H1 (cell line): ENCODE measurements around the gene ARL5C. TPM values are rescaled to one million over a fixed set of nuclear protein-coding genes. Genes with fewer than 3 reads are reported as not detected.

ENCODE experiments used
- CTCF ChIA-PET: fragments of 300-600 bp; sonication (Branson Sonifier 250); formaldehyde crosslinking; loops from one replicate; lab custom pipeline; 2021; ENCODE audit not compliant: partially characterized antibody; lab: Charles Lee
- POLR2A ChIA-PET: fragments of 300-600 bp; sonication (Branson Sonifier 250); formaldehyde crosslinking; loops from one replicate; lab custom pipeline; 2021; ENCODE audit warnings: inconsistent platforms; ENCODE audit not compliant: partially characterized antibody; lab: Charles Lee
- DNase-seq, 2 experiments: peaks; one replicate each; pipeline versions ENCODE4 v3.0.0 to v3.0.0-alpha.2; 2010 to 2022; ENCODE audit warnings: low spot score in 2 of 2, low read depth in 1 of 2, mixed read lengths in 1 of 2
- FAIRE-seq: peaks from 2 replicates; lab custom pipeline; 2011; peaks lifted over from hg19 to GRCh38; lab: Jason Lieb, UNC
- H2AFZ ChIP-seq: 2 replicates; pipeline ENCODE4 v1.8.1; 2012; ENCODE audit warnings: low read length, inconsistent platforms
- H2AK5ac ChIP-seq: 2 replicates; pipeline ENCODE4 v1.6.1; 2013; ENCODE audit warnings: low read depth, low read length
- H2BK120ac ChIP-seq: replicated peaks from 2 replicates; pipeline ENCODE3; 2013; ENCODE audit warnings: low read depth, low read length, inconsistent platforms
- H2BK12ac ChIP-seq: 2 replicates; pipeline ENCODE4 v1.6.1; 2013; ENCODE audit warnings: low read depth, low read length
- H2BK15ac ChIP-seq: 2 replicates; pipeline ENCODE4 v1.6.1; 2013; ENCODE audit warnings: low read length
- H2BK20ac ChIP-seq: 2 replicates; pipeline ENCODE4 v1.6.1; 2013; ENCODE audit warnings: low read length
- H2BK5ac ChIP-seq: 2 replicates; pipeline ENCODE4 v1.6.1; 2013; ENCODE audit warnings: low read depth, low read length
- H3K14ac ChIP-seq: 2 replicates; pipeline ENCODE4 v1.6.1; 2013; ENCODE audit warnings: inconsistent platforms; ENCODE audit not compliant: insufficient read length
- H3K18ac ChIP-seq: 2 replicates; pipeline ENCODE4 v1.6.1; 2013; ENCODE audit warnings: low read length; ENCODE audit errors: extremely low read depth
- H3K23ac ChIP-seq: 2 replicates; pipeline ENCODE4 v1.6.1; 2013; ENCODE audit warnings: inconsistent platforms; ENCODE audit not compliant: insufficient read length
- H3K23me2 ChIP-seq: 2 replicates; pipeline ENCODE4 v1.6.1; 2013; ENCODE audit warnings: low read depth, low read length
- H3K27ac ChIP-seq: 2 replicates; pipeline ENCODE4 v1.6.1; 2011; ENCODE audit warnings: low read depth, low read length, inconsistent platforms
- H3K27me3 ChIP-seq, 4 experiments: replicated peaks in 1 of 4; 1 replicate in 1 of 4; 2 replicates in 3 of 4; pipeline versions ENCODE4 v1.6.1 to v1.8.1; 2011 to 2013; ENCODE audit warnings: low read length in 3 of 4, mild to moderate bottlenecking in 3 of 4, inconsistent platforms in 2 of 4, mixed read lengths in 2 of 4, moderate library complexity in 1 of 4; ENCODE audit not compliant: control insufficient read depth in 3 of 4, insufficient read depth in 3 of 4; ENCODE audit errors: extremely low read depth in 1 of 4
- H3K36me3 ChIP-seq, 4 experiments: 2 replicates each; pipeline versions ENCODE4 v1.6.1 to v1.8.1; 2011 to 2013; ENCODE audit warnings: mild to moderate bottlenecking in 4 of 4, low read length in 3 of 4, moderate library complexity in 2 of 4, control low read depth in 1 of 4, inconsistent platforms in 1 of 4; ENCODE audit not compliant: insufficient read depth in 4 of 4, control insufficient read depth in 2 of 4
- H3K4ac ChIP-seq: replicated peaks from 2 replicates; pipeline ENCODE3; 2013; ENCODE audit warnings: low read length, low read depth, mixed read lengths, inconsistent platforms; ENCODE audit not compliant: insufficient read length
- H3K4me1 ChIP-seq, 4 experiments: replicated peaks in 1 of 4; 1 replicate in 1 of 4; 2 replicates in 3 of 4; pipeline versions ENCODE4 v1.6.1 to v1.8.1; 2011 to 2013; ENCODE audit warnings: low read length in 3 of 4, inconsistent platforms in 2 of 4, mixed read lengths in 1 of 4; ENCODE audit not compliant: insufficient read depth in 4 of 4, control insufficient read depth in 3 of 4
- H3K4me2 ChIP-seq, 2 experiments: 2 replicates each; pipeline versions ENCODE4 v1.6.1 to v1.8.1; 2011 to 2013; ENCODE audit warnings: low read depth in 2 of 2, low read length in 2 of 2, control low read depth in 1 of 2, inconsistent platforms in 1 of 2, mild to moderate bottlenecking in 1 of 2; ENCODE audit not compliant: insufficient read depth in 1 of 2
- H3K4me3 ChIP-seq, 4 experiments: fragments of 200-600, 300-600 bp in 1 of 4; sonication (generic), shearing (Covaris generic), sonication (Bioruptor Twin) in 1 of 4; 2 replicates each; pipeline versions ENCODE4 v1.5.1 to v1.8.1; 2011 to 2016; ENCODE audit warnings: low read length in 4 of 4, low read depth in 3 of 4, control low read depth in 2 of 4, inconsistent platforms in 2 of 4, mild to moderate bottlenecking in 2 of 4, mixed read lengths in 1 of 4, moderate library complexity in 1 of 4; ENCODE audit not compliant: insufficient read depth in 2 of 4; ENCODE audit errors: extremely low read depth in 1 of 4
- H3K56ac ChIP-seq: replicated peaks from 2 replicates; pipeline ENCODE3; 2013; ENCODE audit warnings: low read depth, mild to moderate bottlenecking, mixed read lengths, low read length, inconsistent platforms; ENCODE audit not compliant: insufficient read length
- H3K79me1 ChIP-seq: 2 replicates; pipeline ENCODE4 v1.6.1; 2013; ENCODE audit warnings: low read depth, low read length, control low read depth
- H3K79me2 ChIP-seq, 2 experiments: 2 replicates each; pipeline versions ENCODE4 v1.6.1 to v1.8.1; 2012 to 2013; ENCODE audit warnings: low read length in 2 of 2, mild to moderate bottlenecking in 2 of 2, inconsistent platforms in 1 of 2; ENCODE audit not compliant: insufficient read depth in 2 of 2, control insufficient read depth in 1 of 2
- H3K9ac ChIP-seq, 4 experiments: replicated peaks in 1 of 4; 1 replicate in 1 of 4; 2 replicates in 3 of 4; pipeline versions ENCODE4 v1.6.1 to v1.8.1; 2011 to 2013; ENCODE audit warnings: low read depth in 3 of 4, low read length in 3 of 4, control low read depth in 2 of 4, mild to moderate bottlenecking in 2 of 4, moderate library complexity in 2 of 4, inconsistent platforms in 1 of 4; ENCODE audit errors: extremely low read depth in 1 of 4
- H3K9me3 ChIP-seq, 2 experiments: 2 replicates each; pipeline versions ENCODE4 v1.6.1 to v1.8.1; 2012 to 2013; ENCODE audit warnings: mild to moderate bottlenecking in 2 of 2, moderate library complexity in 2 of 2, control low read depth in 1 of 2, inconsistent platforms in 1 of 2, low read depth in 1 of 2, low read length in 1 of 2, mixed read lengths in 1 of 2; ENCODE audit not compliant: insufficient read depth in 2 of 2
- H4K20me1 ChIP-seq, 2 experiments: replicated peaks in 1 of 2; 2 replicates each; pipeline versions ENCODE3 to v1.8.1; 2011 to 2013; ENCODE audit warnings: inconsistent platforms in 2 of 2, low read length in 2 of 2, mild to moderate bottlenecking in 1 of 2; ENCODE audit not compliant: insufficient read depth in 2 of 2, control insufficient read depth in 1 of 2
- H4K5ac ChIP-seq: 2 replicates; pipeline ENCODE4 v1.6.1; 2013; ENCODE audit warnings: low read length, low read depth, mixed read lengths, inconsistent platforms; ENCODE audit not compliant: insufficient read length
- H4K8ac ChIP-seq: 2 replicates; pipeline ENCODE4 v1.8.0; 2013; ENCODE audit warnings: mild to moderate bottlenecking, moderate library complexity, low read length, inconsistent platforms; ENCODE audit not compliant: insufficient read depth; ENCODE audit errors: extremely low read depth
- H4K91ac ChIP-seq: replicated peaks from 2 replicates; pipeline ENCODE3; 2013; ENCODE audit warnings: low read length, mixed read lengths, inconsistent platforms; ENCODE audit not compliant: insufficient read length
- EP300 ChIP-seq, 2 experiments: IDR thresholded peaks; 1 replicate in 1 of 2; 2 replicates in 1 of 2; pipeline ENCODE4 v1.6.1; 2011 to 2012; ENCODE audit warnings: low read depth in 2 of 2, low read length in 2 of 2, mild to moderate bottlenecking in 2 of 2, borderline replicate concordance in 1 of 2, inconsistent platforms in 1 of 2, moderate library complexity in 1 of 2
- NRF1 ChIP-seq: IDR thresholded peaks from 2 replicates; pipeline ENCODE4 v1.6.1; 2011; ENCODE audit warnings: mild to moderate bottlenecking, low read depth, low read length, improper control_type of control experiment
- RFX5 ChIP-seq: IDR thresholded peaks from 2 replicates; pipeline ENCODE4 v1.6.1; 2011; ENCODE audit warnings: low read depth, low read length, improper control_type of control experiment, borderline replicate concordance
- TAF7 ChIP-seq: optimal IDR thresholded peaks from 2 replicates; pipeline ENCODE3; 2011; ENCODE audit warnings: low read depth, mild to moderate bottlenecking, inconsistent platforms, low read length, moderate library complexity, borderline replicate concordance
- WGBS, 2 experiments: shearing (Covaris generic) in 1 of 2; methylation state at CpG; one replicate each; pipeline versions ENCODE4 v1.1.6 to v1.1.7; 2013 to 2015; ENCODE audit warnings: low lambda C conversion rate in 2 of 2, mixed read lengths in 2 of 2, inconsistent platforms in 1 of 2, low coverage in 1 of 2, missing lambda C conversion rate in 1 of 2; ENCODE audit not compliant: insufficient replicate concordance in 2 of 2, insufficient coverage in 1 of 2, insufficient read length in 1 of 2; ENCODE audit errors: extremely low coverage in 1 of 2, missing lambda C conversion rate in 1 of 2; 5-methylcytosine and 5-hydroxymethylcytosine counted together
- polyA plus RNA-seq, 7 experiments: library from polyadenylated mRNA; depleted of rRNA in 3 of 7; stranded (reverse) in 5 of 7; unstranded in 2 of 7; fragments of >200 nt in 5 of 7; fragments of 200-250 nt in 2 of 7; gene quantifications; 1 replicate in 5 of 7; 2 replicates in 1 of 7; 4 replicates in 1 of 7; pipeline versions ENCODE4 v1.2.1 to v1.2.3, GENCODE V29; 2011 to 2013; ENCODE audit warnings: missing spikeins in 2 of 7, mixed read lengths in 2 of 7
- total RNA-seq: library from RNA; stranded (reverse); fragmentation: NEBNext Ultra II Directional; extraction: Animal tissue kit (Norgen Biotek cat#: 25700); gene quantifications from 2 replicates; pipeline ENCODE4 v1.2.1, GENCODE V29; 2021
- TF ChIP-seq, protein P1 (sequence below), 3 experiments: IDR thresholded peaks; 1 replicate in 2 of 3; 2 replicates in 1 of 3; pipeline versions ENCODE4 v1.5.1 to v1.6.1; 2011; ENCODE audit warnings: low read length in 3 of 3, mild to moderate bottlenecking in 3 of 3, inconsistent platforms in 2 of 3, low read depth in 1 of 3, moderate library complexity in 1 of 3; ENCODE audit not compliant: insufficient read depth in 1 of 3; ENCODE audit errors: control extremely low read depth in 1 of 3

ARL5C gene
- total and polyA plus RNA-seq, 2 of the 8 experiments (the other 6 are each of a cell fraction or from before 2014, with no cell fraction given), result not detected

DNA sequence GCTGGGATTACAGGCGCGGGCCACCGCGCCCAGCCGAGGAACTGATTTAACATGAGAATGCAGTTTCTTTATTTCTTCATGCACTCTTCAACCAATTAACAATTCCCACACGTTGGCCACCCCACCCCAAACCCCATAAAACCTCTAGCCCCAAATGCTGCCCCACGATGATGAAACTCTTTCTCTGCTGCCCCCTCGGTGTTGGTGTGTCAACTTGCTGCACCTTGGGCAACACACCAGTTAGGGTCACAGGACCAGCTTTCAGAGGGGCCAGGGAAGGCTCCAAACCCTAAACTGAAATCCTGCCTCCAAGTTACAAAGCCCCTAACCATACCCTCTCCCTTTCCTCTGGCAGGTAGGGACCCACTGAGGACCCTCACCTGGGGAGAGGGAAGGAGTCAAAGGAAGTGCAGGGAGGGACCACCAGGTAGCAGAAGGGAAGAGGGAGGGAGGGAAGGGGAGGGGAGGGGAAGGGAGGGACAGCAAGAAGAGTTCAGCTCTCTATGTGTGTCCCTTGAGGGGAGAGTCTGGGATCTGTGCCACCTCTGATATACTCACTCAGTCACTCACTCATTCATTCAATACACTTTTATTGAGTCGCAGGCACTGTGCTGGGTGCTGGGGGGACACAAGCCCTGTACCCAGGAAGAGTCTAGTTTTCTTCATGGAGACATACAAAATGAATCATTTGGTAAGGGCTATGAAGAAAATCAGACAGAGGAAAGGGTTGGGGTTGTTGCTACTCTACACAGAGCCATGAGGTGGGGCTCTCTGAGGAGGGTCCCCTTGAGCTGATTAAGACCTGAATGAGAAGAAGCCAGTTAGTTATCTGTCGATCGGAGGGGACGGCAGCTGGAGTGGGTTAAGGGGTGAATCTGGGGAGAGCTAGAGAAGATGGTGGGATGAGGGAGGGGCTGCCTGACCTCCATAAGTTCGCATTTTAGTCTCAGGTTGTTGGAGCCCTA lies 18.5 kb downstream of the ARL5C start:
- H4K5ac ChIP-seq, result no peak overlapping the region
- no peak overlapping the region for H2BK20ac ChIP-seq
- no peak overlapping the region for H3K18ac ChIP-seq
- H2BK15ac ChIP-seq, result no peak overlapping the region
- no peak overlapping the region for H3K56ac ChIP-seq
- no peak overlapping the region for H3K9ac ChIP-seq
- no peak overlapping the region for H2BK5ac ChIP-seq
- H2AFZ ChIP-seq, result no peak overlapping the region
- peaks cover 0 to 20% (median 6%) of the 10 kb centered on the region in 4 experiments; a peak in 4 of 7 replicates for H3K4me1 ChIP-seq
- no peaks in the 10 kb centered on the region for H3K79me1 ChIP-seq
- no peak overlapping the region for H4K8ac ChIP-seq
- H4K91ac ChIP-seq, result no peak overlapping the region
- ChIA-PET POLR2A (interaction anchor here (0.6 to 1.1 kb wide), 7 partner anchors 25 to 974 kb away, joined by 3 to 4 read pairs (median 3); partner anchors contain the start of gene RPL19), CTCF (interaction anchor here (0.6 to 10.1 kb wide), 16 partner anchors 10 to 224 kb away, joined by 3 to 163 read pairs (median 3); partner anchors contain the start of gene ARL5C)
- FAIRE-seq (no peak), DNase-seq (no peak)
- no peak overlapping the region for H2AK5ac ChIP-seq
- H3K23me2 ChIP-seq, result peaks cover 17% of the 10 kb centered on the region; the same call in 1 of the 2 replicates
- H3K36me3 ChIP-seq, result no peaks in the 10 kb centered on the region
- no peak overlapping the region for H2BK12ac ChIP-seq
- H2BK120ac ChIP-seq, result no peak overlapping the region
- H4K20me1 ChIP-seq, result no peaks in the 10 kb centered on the region
- H3K4ac ChIP-seq, result no peak overlapping the region
- WGBS, 2 experiments, result 76% methylated on average over 13 of the region's 13 CpGs; no CpG with 5 or more reads in 1 of the 2 experiments
- no peak overlapping the region for H3K14ac ChIP-seq
- TF ChIP-seq, protein P1, sequence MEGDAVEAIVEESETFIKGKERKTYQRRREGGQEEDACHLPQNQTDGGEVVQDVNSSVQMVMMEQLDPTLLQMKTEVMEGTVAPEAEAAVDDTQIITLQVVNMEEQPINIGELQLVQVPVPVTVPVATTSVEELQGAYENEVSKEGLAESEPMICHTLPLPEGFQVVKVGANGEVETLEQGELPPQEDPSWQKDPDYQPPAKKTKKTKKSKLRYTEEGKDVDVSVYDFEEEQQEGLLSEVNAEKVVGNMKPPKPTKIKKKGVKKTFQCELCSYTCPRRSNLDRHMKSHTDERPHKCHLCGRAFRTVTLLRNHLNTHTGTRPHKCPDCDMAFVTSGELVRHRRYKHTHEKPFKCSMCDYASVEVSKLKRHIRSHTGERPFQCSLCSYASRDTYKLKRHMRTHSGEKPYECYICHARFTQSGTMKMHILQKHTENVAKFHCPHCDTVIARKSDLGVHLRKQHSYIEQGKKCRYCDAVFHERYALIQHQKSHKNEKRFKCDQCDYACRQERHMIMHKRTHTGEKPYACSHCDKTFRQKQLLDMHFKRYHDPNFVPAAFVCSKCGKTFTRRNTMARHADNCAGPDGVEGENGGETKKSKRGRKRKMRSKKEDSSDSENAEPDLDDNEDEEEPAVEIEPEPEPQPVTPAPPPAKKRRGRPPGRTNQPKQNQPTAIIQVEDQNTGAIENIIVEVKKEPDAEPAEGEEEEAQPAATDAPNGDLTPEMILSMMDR (IDR thresholded peaks at IDR 0.05; ENCODE audit: control extremely low read depth in 1 of 3, insufficient read depth in 1 of 3, low read depth in 1 of 3, low read length in 3 of 3), result 0 out of 4 replicates have a peak, but pooled peaks of 1 of the 3 experiments have one; percentile 3
- no peak for TF ChIP-seq TAF7
- TF ChIP-seq RFX5, result no peak
- no peak for TF ChIP-seq EP300 (IDR thresholded peaks at IDR 0.05; ENCODE audit: borderline replicate concordance in 1 of 2, low read depth in 2 of 2, low read length in 2 of 2)
- TF ChIP-seq NRF1, result no peak
- peaks cover 3 to 18% (median 15%) of the 10 kb centered on the region in 4 experiments for H3K27me3 ChIP-seq
- no peaks in the 10 kb centered on the region for H3K79me2 ChIP-seq
- no peak overlapping the region for H3K4me2 ChIP-seq
- H3K23ac ChIP-seq, result no peak overlapping the region
- H3K27ac ChIP-seq, result no peak overlapping the region
- no peaks in the 10 kb centered on the region for H3K9me3 ChIP-seq
- H3K4me3 ChIP-seq, result no peak overlapping the region
